Endothelial cell of umbilical vein (primary cell): Measurements from ENCODE around the gene ITPR1. TPM values are rescaled to one million over a fixed set of nuclear protein-coding genes. Genes with fewer than 3 reads are reported as not detected.

ENCODE experiments used
- BruUV-seq: library from RNA; stranded (reverse); fragments of 400-500 nt; replicated peaks from 2 replicates; lab custom pipeline; 2021; lab: Mats Ljungman, UMichigan
- CTCF ChIA-PET: fragments of 300-600, 350-600 bp; sonication (Branson Sonifier 250); formaldehyde crosslinking; loops from one replicate; lab custom pipeline; 2021; ENCODE audit warnings: antibody characterized with exemption, inconsistent platforms; lab: Charles Lee
- POLR2A ChIA-PET: fragments of 300-600, 350-600 bp; sonication (Branson Sonifier 250); formaldehyde crosslinking; loops from one replicate; lab custom pipeline; 2021; ENCODE audit warnings: antibody characterized with exemption, inconsistent platforms; lab: Charles Lee
- DNase-seq: peaks from one replicate; pipeline ENCODE4 v3.0.0-alpha.2; 2011; ENCODE audit warnings: low read depth, low spot score
- FAIRE-seq: peaks from 2 replicates; lab custom pipeline; 2011; peaks lifted over from hg19 to GRCh38; lab: Jason Lieb, UNC
- H2AFZ ChIP-seq: 2 replicates; pipeline ENCODE4 v1.6.0; 2012; ENCODE audit warnings: low read depth, low read length, control low read depth, inconsistent platforms
- H3K27ac ChIP-seq: 2 replicates; pipeline ENCODE4 v1.5.1; 2011; ENCODE audit warnings: low read depth, mild to moderate bottlenecking, control low read depth, low read length, moderate library complexity; ENCODE audit not compliant: insufficient read depth
- H3K27me3 ChIP-seq, 2 experiments: 2 replicates each; pipeline versions ENCODE4 v1.6.0 to v1.6.1; 2011; ENCODE audit warnings: low read length in 2 of 2, mixed read lengths in 1 of 2; ENCODE audit not compliant: control insufficient read depth in 2 of 2, insufficient read depth in 2 of 2
- H3K36me3 ChIP-seq, 2 experiments: 2 replicates in 1 of 2; 3 replicates in 1 of 2; pipeline ENCODE4 v1.5.1; 2011; ENCODE audit warnings: low read length in 2 of 2, mild to moderate bottlenecking in 1 of 2, moderate library complexity in 1 of 2; ENCODE audit not compliant: control insufficient read depth in 2 of 2, insufficient read depth in 2 of 2; ENCODE audit errors: extremely low read depth in 1 of 2
- H3K4me1 ChIP-seq: 3 replicates; pipeline ENCODE4 v1.5.1; 2011; ENCODE audit warnings: mild to moderate bottlenecking, low read length; ENCODE audit not compliant: control insufficient read depth, insufficient read depth; ENCODE audit errors: extremely low read depth
- H3K4me2 ChIP-seq: 2 replicates; pipeline ENCODE4 v1.6.1; 2011; ENCODE audit warnings: low read length, control low read depth, mixed read lengths; ENCODE audit not compliant: insufficient read depth
- H3K4me3 ChIP-seq, 3 experiments: fragments of 200-600 bp in 1 of 3; sonication (generic), shearing (Covaris generic) in 1 of 3; replicated peaks in 1 of 3; 2 replicates each; pipeline ENCODE4 v1.5.1; 2011 to 2016; ENCODE audit warnings: control low read depth in 3 of 3, low read length in 3 of 3, mild to moderate bottlenecking in 2 of 3, inconsistent platforms in 1 of 3, low read depth in 1 of 3, moderate library complexity in 1 of 3; ENCODE audit not compliant: insufficient read depth in 1 of 3
- H3K79me2 ChIP-seq: 2 replicates; pipeline ENCODE4 v1.6.0; 2012; ENCODE audit warnings: low read length, inconsistent platforms; ENCODE audit not compliant: control insufficient read depth, insufficient read depth
- H3K9ac ChIP-seq: replicated peaks from 2 replicates; pipeline ENCODE3; 2011; ENCODE audit warnings: low read length, control low read depth; ENCODE audit not compliant: insufficient read depth; ENCODE audit errors: extremely low read depth
- H3K9me1 ChIP-seq: replicated peaks from 3 replicates; pipeline ENCODE4 v1.6.0; 2011; ENCODE audit warnings: mild to moderate bottlenecking, low read length; ENCODE audit not compliant: control insufficient read depth, insufficient read depth; ENCODE audit errors: extremely low read depth
- H3K9me3 ChIP-seq: replicated peaks from 2 replicates; pipeline ENCODE4 v1.5.1; 2012; ENCODE audit warnings: low read length, inconsistent platforms; ENCODE audit not compliant: control insufficient read depth, insufficient read depth
- H4K20me1 ChIP-seq: replicated peaks from 2 replicates; pipeline ENCODE3; 2011; ENCODE audit warnings: mild to moderate bottlenecking, low read length; ENCODE audit not compliant: control insufficient read depth, insufficient read depth; ENCODE audit errors: extremely low read depth
- EZH2 ChIP-seq: IDR thresholded peaks from 2 replicates; pipeline ENCODE4 v1.6.1; 2012; ENCODE audit warnings: borderline replicate concordance, low read depth, mild to moderate bottlenecking, moderate library complexity, low read length, inconsistent platforms; ENCODE audit not compliant: severe bottlenecking
- FOS ChIP-seq: IDR thresholded peaks from 2 replicates; pipeline ENCODE4 v1.6.1; 2011; ENCODE audit warnings: mild to moderate bottlenecking, low read length, moderate library complexity, borderline replicate concordance; ENCODE audit not compliant: insufficient read depth
- GATA2 ChIP-seq: IDR thresholded peaks from 2 replicates; pipeline ENCODE4 v1.7.0; 2011; ENCODE audit warnings: low read depth, mild to moderate bottlenecking, moderate library complexity, mixed read lengths, low read length; ENCODE audit not compliant: insufficient read length, insufficient read depth
- JUN ChIP-seq: IDR thresholded peaks from 2 replicates; pipeline ENCODE4 v1.6.1; 2011; ENCODE audit warnings: borderline replicate concordance, low read depth; ENCODE audit not compliant: insufficient read length, insufficient read depth
- MYC ChIP-seq: IDR thresholded peaks from one replicate; pipeline ENCODE4 v1.6.1; 2011; ENCODE audit warnings: mild to moderate bottlenecking, low read depth, low read length
- POLR2A ChIP-seq: IDR thresholded peaks from 2 replicates; pipeline ENCODE4 v1.6.1; 2012; ENCODE audit warnings: low read depth, mild to moderate bottlenecking, control low read depth, low read length
- POLR2AphosphoS5 ChIP-seq: IDR thresholded peaks from 2 replicates; pipeline ENCODE4 v1.6.1; 2012; ENCODE audit warnings: low read depth, mild to moderate bottlenecking, control low read depth, low read length, moderate library complexity; ENCODE audit not compliant: insufficient read depth
- dilution Hi-C: fragments of 300-500 bp; cut with MboI; formaldehyde crosslinking; loops from one replicate; pipeline ENCODE4 v1.15.0; 2019; ENCODE audit warnings: low sequenced_read_pairs; ENCODE audit not compliant: extremely low pct_ligation_motif_present
- intact Hi-C: fragments of 100-400 bp; cut with micrococcal nuclease; formaldehyde crosslinking; loops from one replicate; pipeline ENCODE4 v1.10.0; 2022
- polyA plus RNA-seq, 4 experiments: library from polyadenylated mRNA; depleted of rRNA in 3 of 4; stranded (reverse) in 3 of 4; unstranded in 1 of 4; fragments of >200 nt; gene quantifications; 2 replicates each; pipeline versions ENCODE4 v1.2.1 to v1.2.3, GENCODE V29; 2011 to 2012; ENCODE audit warnings: missing spikeins in 1 of 4
- total RNA-seq: library from RNA; stranded (reverse); gene quantifications from 2 replicates; pipeline ENCODE4 v1.2.3, GENCODE V29; 2021
- TF ChIP-seq, protein P1 (sequence below), 2 donors: IDR thresholded peaks; 1 replicate in 1 of 2; 2 replicates in 1 of 2; pipeline ENCODE4 v1.5.1; 2011; ENCODE audit warnings: low read length in 2 of 2, mild to moderate bottlenecking in 2 of 2, moderate library complexity in 2 of 2, control low read depth in 1 of 2, inconsistent platforms in 1 of 2, low read depth in 1 of 2; ENCODE audit not compliant: insufficient read depth in 1 of 2; ENCODE audit errors: extremely low read depth in 1 of 2
- TF ChIP-seq, protein P2 (sequence below): IDR thresholded peaks from 2 replicates; pipeline ENCODE4 v1.6.1; 2011; ENCODE audit not compliant: insufficient read depth, insufficient read length

ITPR1 gene
- total and polyA plus RNA-seq, 2 donors (not counting 3 experiments of a cell fraction or from before 2014, with no cell fraction given), result 5.1 to 16.1 TPM

DNA sequence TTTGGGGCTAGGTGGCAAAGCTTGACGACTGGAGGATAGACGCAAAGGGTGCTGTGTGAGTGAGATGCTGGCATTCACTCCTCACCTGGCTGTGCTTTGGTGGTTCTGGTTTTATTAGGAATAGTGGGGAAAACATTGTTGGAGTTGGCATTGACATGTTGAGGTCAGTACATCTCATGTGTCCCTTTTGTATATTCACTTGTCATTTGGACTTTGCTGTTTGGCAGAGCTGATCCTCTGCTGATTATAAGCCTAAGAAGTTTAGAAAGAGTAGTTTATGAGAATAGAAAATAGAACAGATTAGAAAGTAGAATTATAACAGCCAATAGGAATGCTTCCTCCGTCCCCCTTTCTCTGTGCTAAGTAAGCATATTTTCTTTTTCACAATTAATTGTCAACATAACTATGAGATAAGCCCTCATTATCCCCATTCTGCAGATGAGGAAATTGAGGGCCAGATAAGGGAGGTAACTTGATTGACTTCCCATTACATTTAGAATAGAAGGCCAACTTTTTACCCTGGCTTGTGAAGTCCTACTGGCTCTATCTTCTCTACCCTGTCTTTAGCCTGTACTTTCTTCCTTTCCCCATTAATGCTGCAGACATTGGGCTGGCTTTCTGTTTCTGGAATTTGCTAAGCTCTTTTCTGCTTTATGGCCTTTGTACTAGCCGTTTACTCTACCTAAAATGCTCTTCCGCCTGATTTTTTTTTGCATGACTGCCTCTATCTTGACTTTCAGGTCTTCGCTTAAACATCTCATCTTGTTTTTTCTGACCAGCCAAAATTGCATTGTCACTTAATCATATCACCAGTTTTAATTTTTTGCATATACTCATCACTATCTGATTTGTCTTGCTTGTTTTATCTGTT is 12.8 kb downstream of the ITPR1 start:
- no peak overlapping the region for H2AFZ ChIP-seq
- ChIA-PET CTCF (interaction anchor here (1.2 to 1.6 kb wide), 2 partner anchors 10 to 12 kb away, joined by 3 to 4 read pairs; no protein-coding TSS in a partner anchor), POLR2A (no interaction called here)
- dilution Hi-C loops, result no loop called here
- H3K4me1 ChIP-seq, result peaks cover 3% of the 10 kb centered on the region
- H4K20me1 ChIP-seq, result no peaks in the 10 kb centered on the region
- no peaks in the 10 kb centered on the region for H3K27me3 ChIP-seq
- DNase-seq, result no peak
- BruUV-seq, result no TSS peak
- H3K9me3 ChIP-seq, result no peaks in the 10 kb centered on the region
- intact Hi-C loops, result no loop called here
- H3K4me3 ChIP-seq, result no peak overlapping the region
- H3K4me2 ChIP-seq, result no peak overlapping the region
- H3K9me1 ChIP-seq, result no peaks in the 10 kb centered on the region
- TF ChIP-seq GATA2, result no peak
- TF ChIP-seq EZH2, result no peak
- TF ChIP-seq, protein P1, sequence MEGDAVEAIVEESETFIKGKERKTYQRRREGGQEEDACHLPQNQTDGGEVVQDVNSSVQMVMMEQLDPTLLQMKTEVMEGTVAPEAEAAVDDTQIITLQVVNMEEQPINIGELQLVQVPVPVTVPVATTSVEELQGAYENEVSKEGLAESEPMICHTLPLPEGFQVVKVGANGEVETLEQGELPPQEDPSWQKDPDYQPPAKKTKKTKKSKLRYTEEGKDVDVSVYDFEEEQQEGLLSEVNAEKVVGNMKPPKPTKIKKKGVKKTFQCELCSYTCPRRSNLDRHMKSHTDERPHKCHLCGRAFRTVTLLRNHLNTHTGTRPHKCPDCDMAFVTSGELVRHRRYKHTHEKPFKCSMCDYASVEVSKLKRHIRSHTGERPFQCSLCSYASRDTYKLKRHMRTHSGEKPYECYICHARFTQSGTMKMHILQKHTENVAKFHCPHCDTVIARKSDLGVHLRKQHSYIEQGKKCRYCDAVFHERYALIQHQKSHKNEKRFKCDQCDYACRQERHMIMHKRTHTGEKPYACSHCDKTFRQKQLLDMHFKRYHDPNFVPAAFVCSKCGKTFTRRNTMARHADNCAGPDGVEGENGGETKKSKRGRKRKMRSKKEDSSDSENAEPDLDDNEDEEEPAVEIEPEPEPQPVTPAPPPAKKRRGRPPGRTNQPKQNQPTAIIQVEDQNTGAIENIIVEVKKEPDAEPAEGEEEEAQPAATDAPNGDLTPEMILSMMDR (IDR thresholded peaks at IDR 0.05; ENCODE audit: extremely low read depth in 1 of 2, insufficient read depth in 1 of 2, low read depth in 1 of 2, low read length in 2 of 2), result no peak
- TF ChIP-seq POLR2AphosphoS5, result no peak
- TF ChIP-seq MYC, result no peak
- no peak for TF ChIP-seq JUN
- TF ChIP-seq, protein P2, sequence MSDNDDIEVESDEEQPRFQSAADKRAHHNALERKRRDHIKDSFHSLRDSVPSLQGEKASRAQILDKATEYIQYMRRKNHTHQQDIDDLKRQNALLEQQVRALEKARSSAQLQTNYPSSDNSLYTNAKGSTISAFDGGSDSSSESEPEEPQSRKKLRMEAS, result no peak
- no peak for TF ChIP-seq POLR2A
- no peak for TF ChIP-seq FOS
- H3K27ac ChIP-seq, result no peak overlapping the region
- no peaks in the 10 kb centered on the region for H3K36me3 ChIP-seq
- no peak overlapping the region for H3K9ac ChIP-seq
- no peak for FAIRE-seq
- no peaks in the 10 kb centered on the region for H3K79me2 ChIP-seq
